Naive thymus-derived CD8-positive, alpha-beta T cell (primary cell): ENCODE data around the gene PLEKHD1. TPM values are rescaled to one million over a fixed set of nuclear protein-coding genes. Genes with fewer than 3 reads are reported as not detected.
"Not testable (repeated sequence)": the region's sequence is repeated elsewhere in the genome, so short reads cannot be mapped to it uniquely, and the experiment has no call there.

ENCODE experiments used
- ATAC-seq, 2 donors: fragments of 150-1000 bp; cut with Tn5 transposase in 1 of 2; sonication (Bioruptor Pico), chemical (Tn5 transposase) in 1 of 2; 1 replicate in 1 of 2; 2 replicates in 1 of 2; pipeline ENCODE4 v1.10.0; 2021; ENCODE audit warnings: mild to moderate bottlenecking in 2 of 2, moderate library complexity in 2 of 2
- POLR2A ChIA-PET: fragments of 350-600 bp; sonication (Branson Sonifier 250); formaldehyde crosslinking; loops from one replicate; lab custom pipeline; 2021; ENCODE audit warnings: antibody characterized with exemption; lab: Charles Lee
- DNase-seq, 10 donors: peaks; one replicate each; pipeline versions ENCODE4 v3.0.0 to v3.0.0-alpha.2; 2020 to 2022
- H3K27ac Mint-ChIP-seq, 10 donors: one replicate each; pipeline ENCODE4 v1.8.0; 2020 to 2022; ENCODE audit warnings: mild to moderate bottlenecking in 10 of 10, mixed read lengths in 10 of 10, moderate library complexity in 4 of 10, inconsistent platforms in 1 of 10
- H3K27me3 Mint-ChIP-seq, 5 donors: one replicate each; pipeline ENCODE4 v1.8.0; 2021 to 2022; ENCODE audit warnings: mixed read lengths in 5 of 5
- H3K36me3 Mint-ChIP-seq, 3 donors: one replicate each; pipeline ENCODE4 v1.8.0; 2020 to 2022; ENCODE audit warnings: mixed read lengths in 3 of 3, mild to moderate bottlenecking in 2 of 3, inconsistent platforms in 1 of 3
- H3K4me1 Mint-ChIP-seq, 4 donors: one replicate each; pipeline ENCODE4 v1.8.0; 2021 to 2022; ENCODE audit warnings: mixed read lengths in 4 of 4
- H3K4me3 Mint-ChIP-seq, 10 donors: one replicate each; pipeline ENCODE4 v1.8.0; 2020 to 2022; ENCODE audit warnings: mild to moderate bottlenecking in 10 of 10, mixed read lengths in 10 of 10, moderate library complexity in 6 of 10, inconsistent platforms in 1 of 10
- H3K9me3 Mint-ChIP-seq, 9 donors: one replicate each; pipeline ENCODE4 v1.8.0; 2020 to 2022; ENCODE audit warnings: mixed read lengths in 9 of 9, mild to moderate bottlenecking in 3 of 9, inconsistent platforms in 1 of 9, moderate library complexity in 1 of 9
- polyA plus RNA-seq, 3 donors: library from polyadenylated mRNA; unstranded; fragments of 300-500 nt; fragmentation: Illumina TruSeq; gene quantifications; one replicate each; pipeline ENCODE4 v1.2.3, GENCODE V29; 2021
- total RNA-seq, 8 experiments: library from RNA in 2 of 8; stranded (reverse) in 2 of 8; gene quantifications; one replicate each; pipeline ENCODE4 v1.2.3 and lab custom pipeline; 2021 to 2026

PLEKHD1 gene
- total and polyA plus RNA-seq, 5 experiments from 2014 or later: 0.18 to 0.25 TPM; not detected in 3

- Mint-ChIP-seq H3K27me3 (peaks cover 11 to 45% (median 44%) of the 10 kb centered on the region in 5 donors), H3K9me3 (no peaks in the 10 kb centered on the region), H3K36me3 (no peaks in the 10 kb centered on the region), H3K27ac (no peak overlapping the region), H3K4me1 (peaks cover 0 to 11% (median 2%) of the 10 kb centered on the region in 4 donors), H3K4me3 (no peak overlapping the region)
- DNase-seq (no peak), ATAC-seq (no peak)
- POLR2A ChIA-PET: no interaction called here
These were observed 1.2 kb downstream of the PLEKHD1 start for GRCh38 chr14:69485701-69486100.

- peaks cover 11 to 45% (median 37%) of the 10 kb centered on the region in 5 donors for H3K27me3 Mint-ChIP-seq
- H3K4me3 Mint-ChIP-seq: no peak overlapping the region
- peaks cover 0 to 8% (median 2%) of the 10 kb centered on the region in 4 donors for H3K4me1 Mint-ChIP-seq
- no peak for DNase-seq
- no peaks in the 10 kb centered on the region for H3K36me3 Mint-ChIP-seq
- POLR2A ChIA-PET: no interaction called here
- H3K9me3 Mint-ChIP-seq: no peaks in the 10 kb centered on the region
- H3K27ac Mint-ChIP-seq: no peak overlapping the region
- no peak for ATAC-seq
These were observed 2.7 kb downstream of the PLEKHD1 start for GRCh38 chr14:69487226-69487625.

GRCh38 chr14:69487771-69488170, 3.2 kb downstream of the PLEKHD1 start:
- H3K27ac Mint-ChIP-seq: no peak overlapping the region
- POLR2A ChIA-PET: no interaction called here
- no peaks in the 10 kb centered on the region for H3K9me3 Mint-ChIP-seq
- no peak for DNase-seq
- no peak for ATAC-seq
- no peaks in the 10 kb centered on the region for H3K36me3 Mint-ChIP-seq
- H3K4me1 Mint-ChIP-seq: peaks cover 0 to 8% (median 2%) of the 10 kb centered on the region in 4 donors
- H3K27me3 Mint-ChIP-seq: peaks cover 11 to 41% (median 33%) of the 10 kb centered on the region in 5 donors
- H3K4me3 Mint-ChIP-seq: no peak overlapping the region

GRCh38 chr14:69489495-69489894, 5.0 kb downstream of the PLEKHD1 start:
- peaks cover 0 to 2% (median 0%) of the 10 kb centered on the region in 4 donors for H3K4me1 Mint-ChIP-seq
- H3K27ac Mint-ChIP-seq: no peak overlapping the region
- POLR2A ChIA-PET: no interaction called here

GRCh38 chr14:69490219-69490918, 5.8 kb downstream of the PLEKHD1 start:
- H3K27me3 Mint-ChIP-seq: peaks cover 7 to 33% (median 25%) of the 10 kb centered on the region in 5 donors
- H3K4me1 Mint-ChIP-seq: peaks cover 0 to 2% (median 0%) of the 10 kb centered on the region in 4 donors
- ATAC-seq: no peak
- no peak overlapping the region for H3K4me3 Mint-ChIP-seq
- H3K9me3 Mint-ChIP-seq: no peaks in the 10 kb centered on the region
- no peak overlapping the region for H3K27ac Mint-ChIP-seq
- no peak for DNase-seq
- POLR2A ChIA-PET: no interaction called here
- H3K36me3 Mint-ChIP-seq: no peaks in the 10 kb centered on the region

More at GRCh38 chr14:69489495-69489894, 5.0 kb downstream of the PLEKHD1 start:
- ATAC-seq (no peak), DNase-seq (no peak)
- no peaks in the 10 kb centered on the region for H3K36me3 Mint-ChIP-seq
- H3K27me3 Mint-ChIP-seq: peaks cover 7 to 31% (median 25%) of the 10 kb centered on the region in 5 donors
- H3K9me3 Mint-ChIP-seq: no peaks in the 10 kb centered on the region
- H3K4me3 Mint-ChIP-seq: no peak overlapping the region

GRCh38 chr14:69491193-69491592, 6.7 kb downstream of the PLEKHD1 start:
- Mint-ChIP-seq H3K36me3 (no peaks in the 10 kb centered on the region), H3K27ac (no peak overlapping the region), H3K4me3 (no peak overlapping the region), H3K27me3 (peaks cover 7 to 28% (median 19%) of the 10 kb centered on the region in 5 donors), H3K4me1 (peaks cover 0 to under 1% (median 0%) of the 10 kb centered on the region in 4 donors), H3K9me3 (no peaks in the 10 kb centered on the region)
- DNase-seq (no peak), ATAC-seq (no peak)
- POLR2A ChIA-PET: no interaction called here

DNA sequence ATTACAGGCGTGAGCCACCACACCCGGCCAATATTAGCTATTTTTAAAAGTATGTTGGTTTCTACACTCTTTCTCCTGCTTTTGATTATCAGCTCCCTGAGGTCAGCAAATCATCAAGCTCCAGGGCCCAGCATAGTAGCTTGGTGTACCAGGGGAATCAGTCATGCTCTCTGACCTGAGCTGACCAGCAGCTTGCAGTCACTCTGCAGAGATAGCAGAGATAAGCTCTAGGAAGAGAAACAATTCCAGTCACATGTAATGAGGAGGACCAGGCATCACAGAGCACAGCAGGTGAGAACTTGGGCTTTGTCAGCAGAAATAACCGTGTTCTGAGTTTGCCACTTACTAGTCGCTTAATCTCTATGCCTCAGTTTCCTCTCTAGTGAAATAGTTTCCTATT, 8.5 kb downstream of the PLEKHD1 start:
- no peaks in the 10 kb centered on the region for H3K9me3 Mint-ChIP-seq
- POLR2A ChIA-PET: no interaction called here
- no peaks in the 10 kb centered on the region for H3K36me3 Mint-ChIP-seq
- no peaks in the 10 kb centered on the region for H3K4me1 Mint-ChIP-seq
- no peak overlapping the region for H3K27ac Mint-ChIP-seq
- DNase-seq: no peak
- H3K27me3 Mint-ChIP-seq: peaks cover 3 to 9% (median 7%) of the 10 kb centered on the region in 5 donors
- no peak for ATAC-seq
- no peak overlapping the region for H3K4me3 Mint-ChIP-seq

- ATAC-seq (no peak), DNase-seq (no peak)
- Mint-ChIP-seq H3K36me3 (no peaks in the 10 kb centered on the region), H3K27ac (no peak overlapping the region), H3K9me3 (no peaks in the 10 kb centered on the region), H3K4me1 (no peaks in the 10 kb centered on the region), H3K27me3 (peaks cover 3 to 10% (median 5%) of the 10 kb centered on the region in 5 donors), H3K4me3 (no peak overlapping the region)
- POLR2A ChIA-PET: no interaction called here
These were observed 9.3 kb downstream of the PLEKHD1 start for GRCh38 chr14:69493791-69494190.

GRCh38 chr14:69495341-69495921, 10.9 kb downstream of the PLEKHD1 start:
- H3K27me3 Mint-ChIP-seq: peaks cover 3 to 19% (median 7%) of the 10 kb centered on the region in 5 donors

GRCh38 chr14:69497866-69498265, 13.3 kb downstream of the PLEKHD1 start:
- H3K4me3 Mint-ChIP-seq, H3K4me1 Mint-ChIP-seq, POLR2A ChIA-PET, H3K36me3 Mint-ChIP-seq, H3K9me3 Mint-ChIP-seq, H3K27ac Mint-ChIP-seq, DNase-seq, ATAC-seq: not testable (repeated sequence)
- H3K27me3 Mint-ChIP-seq: peaks cover 3 to 26% (median 20%) of the 10 kb centered on the region in 5 donors

More at GRCh38 chr14:69495341-69495921, 10.9 kb downstream of the PLEKHD1 start:
- H3K4me1 Mint-ChIP-seq: no peaks in the 10 kb centered on the region
- H3K36me3 Mint-ChIP-seq: no peaks in the 10 kb centered on the region
- no peak overlapping the region for H3K4me3 Mint-ChIP-seq
- DNase-seq: no peak
- ATAC-seq: no peak
- H3K9me3 Mint-ChIP-seq: no peaks in the 10 kb centered on the region
- POLR2A ChIA-PET: no interaction called here
- no peak overlapping the region for H3K27ac Mint-ChIP-seq

GRCh38 chr14:69498286-69498685, 13.8 kb downstream of the PLEKHD1 start:
- H3K4me3 Mint-ChIP-seq, H3K36me3 Mint-ChIP-seq, H3K27ac Mint-ChIP-seq, POLR2A ChIA-PET, H3K9me3 Mint-ChIP-seq, DNase-seq, ATAC-seq, H3K4me1 Mint-ChIP-seq: not testable (repeated sequence)
- H3K27me3 Mint-ChIP-seq: peaks cover 3 to 26% (median 20%) of the 10 kb centered on the region in 5 donors

DNA sequence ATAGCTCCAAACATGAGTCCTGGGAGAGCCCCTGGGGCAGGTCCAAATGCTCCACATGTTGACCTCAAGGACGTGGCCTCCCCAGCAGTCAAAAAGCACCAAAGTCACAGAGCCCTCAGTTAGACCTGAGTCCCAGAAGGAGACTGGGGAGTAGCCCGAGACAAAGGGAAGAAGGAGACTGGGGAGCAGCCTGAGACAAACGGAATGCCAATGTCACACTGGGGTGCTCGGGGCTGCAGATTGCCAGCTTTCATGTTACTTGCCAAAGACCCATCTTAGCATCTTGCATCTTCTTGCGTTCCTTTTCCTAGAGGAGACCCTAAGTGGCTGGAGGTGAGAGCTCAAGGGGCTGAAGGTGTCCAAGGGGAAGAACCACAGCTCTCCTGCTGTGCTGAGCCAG, 14.9 kb downstream of the PLEKHD1 start:
- Mint-ChIP-seq H3K27me3 (peaks cover 3 to 26% (median 20%) of the 10 kb centered on the region in 5 donors), H3K36me3 (no peaks in the 10 kb centered on the region), H3K27ac (peak overlapping the region in 1 of 10 donors; percentile 37), H3K4me3 (no peak overlapping the region), H3K9me3 (no peaks in the 10 kb centered on the region), H3K4me1 (no peaks in the 10 kb centered on the region)
- no peak for DNase-seq
- POLR2A ChIA-PET: no interaction called here
- ATAC-seq: no peak

- Mint-ChIP-seq H3K4me3 (no peak overlapping the region), H3K27ac (no peak overlapping the region), H3K4me1 (no peaks in the 10 kb centered on the region), H3K9me3 (no peaks in the 10 kb centered on the region), H3K27me3 (peaks cover 1 to 23% (median 20%) of the 10 kb centered on the region in 5 donors), H3K36me3 (no peaks in the 10 kb centered on the region)
- POLR2A ChIA-PET: no interaction called here
- ATAC-seq: no peak
- DNase-seq: no peak
These were observed 15.6 kb downstream of the PLEKHD1 start for GRCh38 chr14:69500096-69500495.
